Tibial nerve (tissue), 4 donors: ENCODE measurements around the gene PFDN1.

Experiments
- CTCF ChIP-seq, 5 experiments: fragments of 200-600 bp in 3 of 5; fragments of 450-650 bp in 2 of 5; sonication (generic) in 3 of 5; IDR thresholded peaks; one replicate each; pipeline ENCODE4 v1.5.1; 2016 to 2019; ENCODE audit warnings: antibody characterized with exemption in 5 of 5, mild to moderate bottlenecking in 3 of 5, moderate library complexity in 2 of 5
- EP300 ChIP-seq, 2 donors: sonication (generic); formaldehyde crosslinking; IDR thresholded peaks; one replicate each; pipeline ENCODE4 v1.6.1; 2017; ENCODE audit warnings: antibody characterized with exemption in 2 of 2, mild to moderate bottlenecking in 1 of 2
- POLR2A ChIP-seq, 2 donors: fragments of 450-650 bp; IDR thresholded peaks; one replicate each; pipeline ENCODE4 v1.6.1; 2017; ENCODE audit warnings: antibody characterized with exemption in 2 of 2, mild to moderate bottlenecking in 2 of 2, moderate library complexity in 2 of 2

- TF ChIP-seq CTCF (IDR thresholded peaks at IDR 0.05) (no peak), POLR2A (IDR thresholded peaks at IDR 0.05) (no peak), EP300 (IDR thresholded peaks at IDR 0.05) (no peak)
Observed at GRCh38 chr5:140246378-140247122, 56.4 kb downstream of the PFDN1 start.
